GM18951 (cell line): Measurements from ENCODE around the gene DTX2.
"Not testable (repeated sequence)": the region's sequence is repeated elsewhere in the genome, so short reads cannot be mapped to it uniquely, and the experiment has no call there.

Experiments
- POLR2A ChIP-seq: IDR thresholded peaks from 4 replicates; pipeline ENCODE4 v1.6.1; 2011; ENCODE audit warnings: mild to moderate bottlenecking; ENCODE audit not compliant: insufficient read length, insufficient read depth; ENCODE audit errors: extremely low read depth
- in situ Hi-C: fragments of 300-500 bp; cut with MboI; formaldehyde crosslinking; loops from one replicate; pipeline ENCODE4 v1.12.0; 2022; ENCODE audit warnings: low sequenced_read_pairs, mixed read lengths, inconsistent platforms; ENCODE audit not compliant: unreplicated experiment

Gene DTX2

GRCh38 chr7:76461464-76462101 is at the start of gene DTX2:
DTX2 (plus strand) TSS chr7:76461709; CDS start chr7:76480510, 18,801 bp downstream.
- in situ Hi-C loops = not testable (repeated sequence)

GRCh38 chr7:76412249-76412648 is 49.3 kb upstream of the DTX2 start:
- in situ Hi-C loops = loop anchor here (25.0 kb wide), 2 partner anchors 100 to 700 kb away; partner anchors contain the start of genes CCDC146 and UPK3B
- no peak for TF ChIP-seq POLR2A

- in situ Hi-C loops = loop anchor here (25.0 kb wide), 2 partner anchors 95 to 695 kb away; partner anchors contain the start of genes CCDC146 and UPK3B
These were observed 43.7 kb upstream of the DTX2 start for GRCh38 chr7:76417654-76418310.

- in situ Hi-C loops = loop anchor here (25.0 kb wide), 2 partner anchors 91 to 691 kb away; partner anchors contain the start of genes CCDC146 and UPK3B
These were observed 40.4 kb upstream of the DTX2 start for GRCh38 chr7:76421097-76421496.

GRCh38 chr7:76423666-76424412 is 37.7 kb upstream of the DTX2 start:
- no peak for TF ChIP-seq POLR2A
- in situ Hi-C loops = loop anchor here (25.0 kb wide), 2 partner anchors 88 to 688 kb away; partner anchors contain the start of genes CCDC146 and UPK3B

- in situ Hi-C loops = loop anchor here (25.0 kb wide), 3 partner anchors 88 to 688 kb away; partner anchors contain the start of genes CCDC146 and UPK3B
- TF ChIP-seq POLR2A = no peak
These were observed 36.9 kb upstream of the DTX2 start, which contains the start of gene ZP3 for GRCh38 chr7:76424413-76425111. ZP3 (plus strand) TSS chr7:76424950; CDS start chr7:76424965, 15 bp downstream.

GRCh38 chr7:76425156-76425555 is 36.4 kb upstream of the DTX2 start:
- TF ChIP-seq POLR2A = no peak

GRCh38 chr7:76425558-76425957 is 36.0 kb upstream of the DTX2 start:
- in situ Hi-C loops = loop anchor here (25.0 kb wide), 1 partner anchor 187 kb away; no protein-coding TSS in a partner anchor

More at GRCh38 chr7:76425156-76425555, 36.4 kb upstream of the DTX2 start:
- in situ Hi-C loops = loop anchor here (25.0 kb wide), 1 partner anchor 187 kb away; no protein-coding TSS in a partner anchor

- in situ Hi-C loops = loop anchor here (25.0 kb wide), 1 partner anchor 186 kb away; no protein-coding TSS in a partner anchor
- no peak for TF ChIP-seq POLR2A
These were observed 35.3 kb upstream of the DTX2 start for GRCh38 chr7:76426246-76426645.

GRCh38 chr7:76427635-76428034 is 33.9 kb upstream of the DTX2 start:
- TF ChIP-seq POLR2A = no peak
- in situ Hi-C loops = loop anchor here (25.0 kb wide), 1 partner anchor 185 kb away; no protein-coding TSS in a partner anchor

- no peak for TF ChIP-seq POLR2A
- in situ Hi-C loops = loop anchor here (25.0 kb wide), 1 partner anchor 184 kb away; no protein-coding TSS in a partner anchor
These were observed 33.2 kb upstream of the DTX2 start for GRCh38 chr7:76428149-76428823.

- no peak for TF ChIP-seq POLR2A
- in situ Hi-C loops = loop anchor here (25.0 kb wide), 1 partner anchor 183 kb away; no protein-coding TSS in a partner anchor
These were observed 32.4 kb upstream of the DTX2 start for GRCh38 chr7:76428868-76429805.
